ENCODE data around the gene CEBPZOS.

DNA sequence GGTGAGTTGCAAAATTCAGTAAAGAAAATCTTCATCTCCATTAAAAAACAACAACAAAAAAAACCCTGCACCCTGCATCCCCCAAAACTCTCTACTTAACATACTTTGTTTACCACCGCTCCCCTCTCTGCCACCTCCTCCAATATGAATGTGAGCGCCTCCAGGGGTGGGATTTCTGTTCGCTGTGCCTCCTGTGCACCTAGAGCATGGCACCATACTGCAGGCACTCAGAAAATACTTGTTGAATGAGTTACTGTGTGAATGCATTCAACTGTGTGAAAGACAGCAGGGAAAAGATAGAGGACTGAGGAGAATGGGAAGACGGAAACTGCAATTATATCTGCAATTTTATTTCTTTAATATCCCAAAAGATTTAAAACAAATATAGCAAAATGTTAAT, 30.6 kb downstream of the CEBPZOS start:
- TF ChIP-seq, protein P1, sequence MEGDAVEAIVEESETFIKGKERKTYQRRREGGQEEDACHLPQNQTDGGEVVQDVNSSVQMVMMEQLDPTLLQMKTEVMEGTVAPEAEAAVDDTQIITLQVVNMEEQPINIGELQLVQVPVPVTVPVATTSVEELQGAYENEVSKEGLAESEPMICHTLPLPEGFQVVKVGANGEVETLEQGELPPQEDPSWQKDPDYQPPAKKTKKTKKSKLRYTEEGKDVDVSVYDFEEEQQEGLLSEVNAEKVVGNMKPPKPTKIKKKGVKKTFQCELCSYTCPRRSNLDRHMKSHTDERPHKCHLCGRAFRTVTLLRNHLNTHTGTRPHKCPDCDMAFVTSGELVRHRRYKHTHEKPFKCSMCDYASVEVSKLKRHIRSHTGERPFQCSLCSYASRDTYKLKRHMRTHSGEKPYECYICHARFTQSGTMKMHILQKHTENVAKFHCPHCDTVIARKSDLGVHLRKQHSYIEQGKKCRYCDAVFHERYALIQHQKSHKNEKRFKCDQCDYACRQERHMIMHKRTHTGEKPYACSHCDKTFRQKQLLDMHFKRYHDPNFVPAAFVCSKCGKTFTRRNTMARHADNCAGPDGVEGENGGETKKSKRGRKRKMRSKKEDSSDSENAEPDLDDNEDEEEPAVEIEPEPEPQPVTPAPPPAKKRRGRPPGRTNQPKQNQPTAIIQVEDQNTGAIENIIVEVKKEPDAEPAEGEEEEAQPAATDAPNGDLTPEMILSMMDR (IDR thresholded peaks at IDR 0.05), result no peak
- TF ChIP-seq POLR2A (IDR thresholded peaks at IDR 0.05), result no peak
